KMS-11 (cell line): ENCODE data around the gene FRYL.

Experiments
- H2AFZ ChIP-seq: fragments of 200-600 bp; sonication (generic); 2 replicates; pipeline ENCODE4 v1.6.1; 2016; ENCODE audit warnings: antibody characterized with exemption, mixed run types, low read depth
- H3K27ac ChIP-seq: fragments of 200-600 bp; sonication (generic); 2 replicates; pipeline ENCODE4 v1.6.1; 2016; ENCODE audit warnings: mild to moderate bottlenecking, mixed run types
- H3K27me3 ChIP-seq: fragments of 200-600 bp; sonication (generic); 2 replicates; pipeline ENCODE4 v1.6.1; 2017; ENCODE audit warnings: mild to moderate bottlenecking, low read depth, mixed run types, moderate library complexity; ENCODE audit not compliant: insufficient read depth
- H3K36me3 ChIP-seq: fragments of 200-600 bp; sonication (generic); 2 replicates; pipeline ENCODE4 v1.6.1; 2017; ENCODE audit warnings: mild to moderate bottlenecking, mixed run types; ENCODE audit not compliant: insufficient read depth
- H3K4me1 ChIP-seq: fragments of 200-600 bp; sonication (generic); 2 replicates; pipeline ENCODE4 v1.6.1; 2016; ENCODE audit warnings: mild to moderate bottlenecking, low read depth, mixed run types; ENCODE audit not compliant: poor library complexity, severe bottlenecking
- H3K4me2 ChIP-seq: fragments of 200-600 bp; sonication (generic); 2 replicates; pipeline ENCODE4 v1.7.0; 2016; ENCODE audit warnings: mild to moderate bottlenecking, mixed run types
- H3K4me3 ChIP-seq: fragments of 200-600 bp; sonication (generic); IDR thresholded peaks from 2 replicates; pipeline ENCODE4 v1.6.1; 2017; ENCODE audit warnings: low read depth, low read length, mixed read lengths; ENCODE audit not compliant: insufficient read depth
- H3K79me2 ChIP-seq: fragments of 200-600 bp; sonication (generic); 2 replicates; pipeline ENCODE4 v1.6.1; 2016; ENCODE audit warnings: low read depth, mixed run types; ENCODE audit not compliant: insufficient read depth
- H3K9ac ChIP-seq: fragments of 200-600 bp; sonication (generic); 2 replicates; pipeline ENCODE4 v1.6.1; 2016; ENCODE audit warnings: mild to moderate bottlenecking, mixed run types
- H4K20me1 ChIP-seq: fragments of 200-600 bp; sonication (generic); 2 replicates; pipeline ENCODE4 v1.6.1; 2016; ENCODE audit warnings: mild to moderate bottlenecking, mixed run types; ENCODE audit not compliant: insufficient read depth
- CTCF ChIP-seq: fragments of 200-600 bp; sonication (generic); conservative IDR thresholded peaks from 2 replicates; pipeline ENCODE4 v1.6.1; 2017; ENCODE audit warnings: low read depth, mild to moderate bottlenecking, antibody characterized with exemption, low read length, moderate library complexity, mixed read lengths

Gene FRYL

GRCh38 chr4:48594180-48594579, 185.9 kb downstream of the FRYL start:
- Histone ChIP-seq H3K36me3 (0 out of 2 replicates have a peak, but pooled peaks cover 3% of the 10 kb centered on the region), H3K27me3 (no peaks in the 10 kb centered on the region), H3K9ac (no peak overlapping the region), H2AFZ (no peak overlapping the region), H3K79me2 (no peaks in the 10 kb centered on the region), H4K20me1 (no peaks in the 10 kb centered on the region), H3K4me3 (no peak overlapping the region), H3K4me1 (no peaks in the 10 kb centered on the region), H3K27ac (no peak overlapping the region), H3K4me2 (no peak overlapping the region)
- TF ChIP-seq CTCF: no peak

GRCh38 chr4:48591372-48591771, 188.7 kb downstream of the FRYL start:
- Histone ChIP-seq H2AFZ (no peak overlapping the region), H3K4me3 (no peak overlapping the region), H3K27me3 (no peaks in the 10 kb centered on the region), H3K79me2 (no peaks in the 10 kb centered on the region), H3K9ac (no peak overlapping the region), H3K4me2 (no peak overlapping the region), H3K27ac (no peak overlapping the region), H4K20me1 (no peaks in the 10 kb centered on the region), H3K4me1 (no peaks in the 10 kb centered on the region), H3K36me3 (no peaks in the 10 kb centered on the region)
- no peak for TF ChIP-seq CTCF

- Histone ChIP-seq H4K20me1 (no peaks in the 10 kb centered on the region), H3K36me3 (no peaks in the 10 kb centered on the region)
Measured at GRCh38 chr4:48590884-48591283, 189.2 kb downstream of the FRYL start.

GRCh38 chr4:48589098-48589445, 191.0 kb downstream of the FRYL start:
- no peaks in the 10 kb centered on the region for H4K20me1 ChIP-seq
- no peaks in the 10 kb centered on the region for H3K36me3 ChIP-seq
- H3K4me3 ChIP-seq: no peak overlapping the region
- H3K9ac ChIP-seq: no peak overlapping the region
- H3K79me2 ChIP-seq: no peaks in the 10 kb centered on the region
- H3K27ac ChIP-seq: no peak overlapping the region
- H2AFZ ChIP-seq: no peak overlapping the region
- H3K4me1 ChIP-seq: no peaks in the 10 kb centered on the region
- TF ChIP-seq CTCF: no peak
- no peak overlapping the region for H3K4me2 ChIP-seq
- H3K27me3 ChIP-seq: no peaks in the 10 kb centered on the region

More at GRCh38 chr4:48590884-48591283, 189.2 kb downstream of the FRYL start:
- Histone ChIP-seq H3K27ac (no peak overlapping the region), H3K4me1 (no peaks in the 10 kb centered on the region), H3K27me3 (no peaks in the 10 kb centered on the region), H3K4me2 (no peak overlapping the region), H2AFZ (no peak overlapping the region), H3K4me3 (no peak overlapping the region), H3K79me2 (no peaks in the 10 kb centered on the region), H3K9ac (no peak overlapping the region)
- TF ChIP-seq CTCF: no peak
